NCI-H146 (cell line): ENCODE measurements around the gene SPIRE1.

ENCODE experiments used
- DNase-seq: peaks from one replicate; lab custom pipeline; 2025; lab: John Stamatoyannopoulos, UW

The SPIRE1 gene

DNA sequence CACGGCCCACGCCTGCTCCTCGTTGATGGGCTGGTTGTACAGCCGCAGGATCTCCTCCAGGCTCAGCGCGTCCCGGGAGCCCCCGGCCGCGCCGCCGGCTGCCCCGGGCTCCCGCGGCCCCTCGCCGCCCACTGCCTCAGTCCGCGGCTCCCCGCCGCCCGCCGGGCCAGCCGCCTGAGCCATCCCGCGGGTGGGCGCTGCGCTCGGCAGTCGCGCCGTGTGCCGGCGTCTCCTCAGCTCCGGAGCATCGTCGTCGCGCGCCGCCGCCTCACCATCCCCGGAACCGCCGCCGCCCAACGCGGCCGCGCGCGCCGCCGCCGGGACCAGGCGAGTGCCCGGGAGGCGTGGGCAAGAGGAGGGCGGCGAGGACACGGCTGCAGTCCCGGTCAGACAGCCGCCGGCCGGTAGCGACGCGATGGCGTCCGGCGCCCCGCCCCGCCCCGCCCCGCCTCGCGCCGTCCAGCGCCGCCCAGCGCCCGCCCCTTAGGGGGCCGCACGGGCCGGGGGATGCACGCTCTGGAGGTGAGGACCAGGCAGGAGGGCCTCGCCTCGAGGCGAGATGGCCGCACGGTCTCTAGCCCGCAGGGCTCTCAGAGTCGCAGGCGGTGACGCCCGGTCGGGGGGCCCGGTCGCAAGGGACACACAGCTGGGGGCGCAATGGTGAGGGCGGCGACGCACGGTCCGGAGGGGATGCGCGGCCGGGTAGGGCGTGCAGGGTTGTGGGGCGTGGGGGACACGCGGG is at the start of gene SPIRE1:
Gene SPIRE1, minus strand, starts transcription at position 424 of the 742 bp plus-strand sequence. Its CDS starts 241 bp downstream, at position 183.
- DNase-seq, result peak; percentile 92

DNA sequence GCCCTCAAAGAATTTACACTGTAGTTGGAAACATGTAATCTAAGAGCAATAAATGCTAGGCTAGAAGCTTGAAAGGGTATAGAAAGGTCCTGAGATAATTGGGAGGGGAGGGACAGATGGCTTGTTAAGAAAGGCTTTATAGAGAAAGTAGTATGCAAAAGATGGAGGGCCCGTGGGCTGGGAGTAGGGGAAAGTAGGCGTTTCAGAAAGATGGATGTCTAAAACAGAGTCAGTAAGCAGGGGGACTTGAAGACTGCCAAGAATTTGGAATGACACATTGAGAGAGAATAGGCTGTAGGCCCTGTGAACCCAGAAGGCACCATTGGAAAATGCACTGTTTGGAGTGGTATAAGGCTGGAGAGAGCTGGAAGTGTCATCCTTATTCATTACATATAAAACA is 45.8 kb upstream of the SPIRE1 start:
- DNase-seq, result peak; percentile 56

DNA sequence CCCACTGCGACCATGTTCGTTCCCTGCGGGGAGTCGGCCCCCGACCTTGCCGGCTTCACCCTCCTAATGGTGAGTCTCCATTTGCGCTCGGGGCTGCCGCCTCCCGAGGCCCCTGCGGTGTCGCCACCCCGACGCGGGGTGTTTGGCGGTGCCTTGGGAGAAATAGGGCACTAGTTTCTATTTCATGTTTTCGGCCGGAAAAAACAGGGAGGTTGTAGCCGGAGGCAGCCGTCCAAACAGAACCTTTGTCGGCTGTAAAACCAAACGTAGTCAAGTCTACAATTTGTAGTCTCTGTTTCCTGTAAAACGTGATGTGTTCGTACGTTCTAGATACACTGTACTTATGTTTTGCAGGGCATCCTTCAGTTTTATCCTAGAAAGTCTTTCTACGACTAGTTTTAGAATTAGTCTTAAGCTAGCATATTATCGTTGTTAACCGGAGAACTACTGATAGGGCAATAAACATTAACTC is 45.2 kb upstream of the SPIRE1 start:
- no peak for DNase-seq

DNA sequence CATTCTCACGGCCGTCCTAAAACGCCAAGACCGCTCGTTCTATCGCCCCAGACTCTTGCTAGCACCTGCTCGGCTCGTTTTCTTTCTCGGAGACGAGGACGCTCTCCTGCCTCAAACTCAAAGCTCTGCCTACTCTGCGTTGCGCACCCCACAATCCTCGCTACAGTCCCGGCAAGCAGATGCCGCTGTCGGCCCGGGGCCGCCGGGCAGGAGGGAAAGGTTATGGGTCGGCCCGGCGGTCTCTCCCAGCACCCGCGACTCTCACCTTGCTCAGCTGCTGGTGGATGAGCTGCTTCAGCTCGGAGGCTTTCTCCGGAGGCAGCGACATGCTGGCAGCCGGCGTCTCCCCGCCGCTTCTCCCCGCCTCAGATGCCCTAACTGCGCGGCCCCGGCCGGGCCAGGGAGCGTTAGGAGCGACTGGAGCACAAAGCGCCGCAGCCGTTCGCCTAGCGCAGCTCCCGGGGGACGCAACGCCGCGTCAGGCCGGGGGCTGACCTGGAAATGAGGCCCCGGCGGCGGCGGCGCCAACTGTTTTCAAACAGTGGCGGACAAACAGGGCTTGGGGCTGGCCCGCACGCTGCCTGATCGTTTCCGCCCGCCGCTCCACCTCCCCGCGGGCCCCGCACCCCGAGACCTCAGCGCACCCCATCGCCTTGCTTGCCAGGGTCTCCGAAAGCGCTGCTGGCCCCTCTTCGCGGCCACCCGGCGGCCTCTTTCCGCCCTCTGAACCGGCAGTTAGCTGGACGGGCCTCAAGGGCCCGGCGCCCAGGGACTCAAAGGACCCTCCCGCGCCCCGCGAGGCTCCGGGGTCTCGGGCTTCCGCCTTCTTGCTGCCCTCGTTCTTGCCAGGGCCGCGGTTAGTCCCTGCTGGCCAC is 44.6 kb upstream of the SPIRE1 start, which contains the start of the genes CEP76 and PSMG2:
Gene CEP76, minus strand, starts transcription at position 503 of the 875 bp plus-strand sequence. Its CDS starts 175 bp downstream, at position 328.
Gene PSMG2, plus strand, starts transcription at position 822 of the 875 bp plus-strand sequence. CDS start 66 bp downstream, outside the sequence.
- peak; percentile 96 for DNase-seq

DNA sequence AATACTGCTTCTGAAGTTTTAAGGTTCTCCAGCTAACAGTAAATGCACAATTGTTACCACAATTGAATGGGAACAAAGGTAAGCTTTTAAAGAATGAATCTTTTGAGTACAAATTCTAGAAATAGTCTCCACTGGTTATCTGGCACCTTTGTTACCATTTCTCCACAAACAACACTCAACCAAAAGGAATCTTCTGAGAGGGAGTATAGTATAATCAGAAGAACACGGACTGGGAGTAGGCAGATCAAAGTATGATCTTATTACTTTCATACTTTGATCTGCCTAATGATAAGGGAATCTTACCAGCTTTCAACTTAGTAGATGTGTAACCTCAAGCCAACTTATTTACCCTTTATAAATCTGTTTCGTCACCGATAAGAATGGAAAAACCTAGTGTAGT is 43.3 kb upstream of the SPIRE1 start:
- DNase-seq, result no peak

DNA sequence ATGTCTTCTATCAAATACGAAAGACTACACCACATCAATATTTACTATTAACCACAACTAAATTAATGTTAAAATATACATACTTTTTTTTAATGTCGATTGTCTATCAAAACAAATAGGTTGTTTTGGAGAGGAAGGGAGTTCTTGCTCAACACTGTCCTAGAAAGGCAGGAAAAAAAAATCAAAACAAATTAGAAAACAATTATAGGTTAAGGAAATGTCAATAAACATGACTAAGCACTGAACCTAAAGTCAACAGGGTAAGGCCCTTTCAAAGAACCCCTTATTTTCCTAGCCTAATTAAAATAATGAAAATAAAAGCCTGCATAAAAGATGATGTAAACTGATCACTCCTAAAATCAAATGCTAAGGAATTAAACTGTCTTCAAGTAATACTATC is 41.8 kb upstream of the SPIRE1 start:
- DNase-seq, result no peak

DNA sequence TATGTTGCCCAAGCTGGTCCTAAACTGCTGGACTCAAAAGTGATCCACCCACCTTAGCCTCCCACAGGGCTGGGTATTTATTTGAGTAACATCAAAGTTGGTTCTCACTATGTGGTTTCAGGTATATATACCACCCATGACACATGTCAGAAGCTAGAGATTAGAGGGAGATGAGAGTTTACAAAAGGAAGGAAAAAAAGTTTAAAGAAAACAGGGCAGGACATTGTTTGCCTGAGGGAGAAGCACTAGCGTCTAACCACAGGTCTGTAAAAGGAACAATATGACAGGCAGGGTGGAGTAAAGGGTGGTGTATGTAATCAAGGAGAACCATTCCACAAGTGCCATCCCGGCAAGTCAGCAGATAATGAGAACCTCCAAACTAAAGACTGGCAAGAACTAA is 36.1 kb upstream of the SPIRE1 start:
- DNase-seq, result no peak

DNA sequence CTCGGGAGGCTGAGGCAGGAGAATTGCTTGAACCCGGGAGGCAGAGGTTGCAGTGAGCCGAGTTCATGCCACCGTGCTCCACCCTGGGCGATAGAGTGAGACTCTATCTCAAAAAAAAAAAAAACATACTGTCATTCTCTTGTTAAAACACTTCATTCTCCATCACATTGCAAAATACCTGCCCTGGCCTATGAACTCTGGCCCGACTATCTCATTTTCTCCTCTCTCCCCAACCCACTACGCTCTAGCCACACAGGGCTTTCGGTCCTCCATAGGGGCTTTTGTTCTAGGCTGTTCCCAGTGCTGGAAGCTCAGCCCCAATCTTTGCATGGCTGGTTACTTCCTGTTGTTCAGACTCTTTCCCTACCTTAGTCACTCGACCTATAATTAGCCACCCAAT is 34.3 kb upstream of the SPIRE1 start:
- DNase-seq, result no peak

DNA sequence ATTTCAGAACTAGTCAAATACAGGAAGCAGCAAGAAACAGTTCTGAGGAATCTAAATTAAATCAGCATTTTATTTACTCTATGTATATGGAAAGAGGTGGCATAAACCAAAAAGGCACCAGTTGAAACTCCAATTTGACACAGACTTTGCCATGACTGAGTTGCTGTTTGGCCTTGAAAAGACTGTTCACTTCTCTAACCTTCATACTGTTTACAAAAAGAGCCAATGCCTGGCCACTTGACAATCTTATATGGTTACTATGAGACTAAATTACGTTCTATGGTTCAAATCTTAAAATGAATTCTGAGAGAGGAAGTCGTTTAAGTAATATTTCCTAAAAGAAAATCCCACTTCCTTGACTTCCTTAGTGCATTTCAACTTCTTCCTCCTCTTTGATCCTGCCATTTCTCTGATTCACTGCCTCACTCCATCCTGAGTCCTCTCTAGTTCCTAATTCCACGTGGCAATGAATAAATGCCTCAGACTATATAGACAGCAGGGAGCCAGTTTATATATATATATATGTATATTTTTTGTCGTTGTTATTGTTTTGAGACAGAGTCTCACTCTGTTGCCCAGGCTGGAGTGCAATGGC is 31.4 kb upstream of the SPIRE1 start:
- no peak for DNase-seq

DNA sequence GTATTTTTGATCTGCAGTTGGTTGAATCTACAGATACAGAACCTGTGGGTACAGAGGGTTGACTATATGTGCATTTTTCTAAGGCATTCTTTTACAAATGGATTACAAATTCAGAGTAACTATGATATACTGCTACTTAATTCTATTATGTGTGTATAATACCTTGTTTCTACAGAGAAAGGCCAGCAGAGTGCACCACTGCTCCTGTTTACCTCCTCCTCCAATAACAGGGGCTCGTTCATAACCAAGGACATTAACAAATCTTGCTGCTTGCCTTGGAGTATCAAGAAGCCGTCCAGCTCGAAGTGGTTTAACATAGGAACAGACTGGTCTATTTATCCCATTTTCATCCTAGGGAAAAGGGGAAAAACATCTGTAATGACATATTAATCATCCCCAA is 28.2 kb upstream of the SPIRE1 start:
- DNase-seq, result no peak

DNA sequence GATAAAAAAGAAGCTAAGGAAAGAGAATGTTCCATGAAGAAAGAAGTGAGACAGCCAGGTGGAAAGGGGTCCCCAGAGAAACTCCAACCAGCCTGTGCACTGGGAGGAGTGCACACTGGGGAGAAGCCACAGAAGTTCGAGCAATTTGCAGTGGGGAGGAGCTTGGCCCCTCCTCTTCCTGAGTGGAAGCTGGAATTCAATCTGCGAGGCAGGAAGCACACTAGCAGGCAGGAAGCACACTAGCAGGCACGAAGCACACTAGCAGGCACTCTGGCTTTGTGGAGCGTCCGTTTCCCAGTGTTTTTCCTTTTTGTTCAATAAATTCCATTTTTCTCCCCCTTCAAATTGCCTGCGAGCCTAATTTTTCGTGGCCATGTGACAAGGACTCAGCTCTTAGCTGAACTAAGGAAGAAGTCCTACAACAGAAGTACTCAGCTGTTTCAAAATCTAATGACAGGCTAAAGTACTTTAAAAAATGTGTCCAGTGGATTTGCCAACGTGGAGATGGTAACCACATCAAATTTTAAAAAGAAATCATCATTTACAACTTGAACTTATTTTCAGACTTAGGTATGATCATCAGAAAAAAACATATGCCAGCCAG is 21.4 kb upstream of the SPIRE1 start:
- DNase-seq, result no peak

DNA sequence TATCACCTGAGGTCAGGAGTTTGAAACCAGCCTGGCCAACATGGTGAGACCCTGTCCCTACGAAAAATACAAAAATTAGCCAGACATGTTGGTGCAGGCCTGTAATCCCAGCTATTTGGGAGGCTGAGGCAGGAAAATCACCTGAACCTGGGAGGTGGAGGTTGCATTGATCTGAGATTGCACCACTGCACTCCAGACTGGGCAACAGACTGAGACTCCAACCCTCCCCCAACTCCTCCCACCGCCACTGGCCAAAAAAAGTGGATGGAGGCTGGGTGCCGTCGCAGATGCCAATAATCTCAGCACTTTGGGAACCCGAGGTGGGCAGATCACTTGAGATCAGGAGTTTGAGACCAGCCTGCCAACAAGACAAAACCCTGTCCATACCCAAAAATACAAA is 10.1 kb upstream of the SPIRE1 start:
- no peak for DNase-seq

DNA sequence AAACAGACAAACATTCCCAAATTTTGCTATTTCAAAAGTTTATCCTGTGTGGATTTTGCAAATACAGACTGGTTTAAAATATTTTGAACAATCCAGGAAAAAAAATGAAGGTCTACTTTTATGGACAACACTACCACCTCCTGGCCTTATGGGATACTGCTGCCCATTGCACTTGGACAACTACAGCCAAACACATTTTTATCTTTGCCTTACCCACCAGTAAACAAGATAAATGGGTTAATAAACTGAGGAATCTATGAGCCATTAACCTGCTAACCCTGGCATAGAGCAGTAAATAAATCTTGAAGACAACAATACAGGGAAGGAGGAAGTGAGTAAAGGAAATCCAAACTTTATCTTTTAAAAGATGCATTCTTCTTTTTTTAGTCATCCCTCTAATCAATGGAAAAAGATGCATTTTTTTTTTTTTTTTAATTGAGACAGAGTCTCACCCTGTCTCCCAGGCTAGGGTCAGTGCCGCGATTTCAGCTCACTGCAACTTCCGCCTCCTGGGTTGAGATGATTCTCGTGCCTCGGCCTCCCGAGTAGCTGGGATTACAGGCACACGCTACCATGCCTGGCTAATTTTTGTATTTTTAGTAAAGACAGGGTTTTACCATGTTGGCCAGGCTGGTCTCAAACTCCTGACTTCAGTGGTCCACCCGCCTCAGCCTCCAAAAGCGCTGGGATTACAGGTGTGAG is 2.1 kb upstream of the SPIRE1 start:
- peak; percentile 71 for DNase-seq

DNA sequence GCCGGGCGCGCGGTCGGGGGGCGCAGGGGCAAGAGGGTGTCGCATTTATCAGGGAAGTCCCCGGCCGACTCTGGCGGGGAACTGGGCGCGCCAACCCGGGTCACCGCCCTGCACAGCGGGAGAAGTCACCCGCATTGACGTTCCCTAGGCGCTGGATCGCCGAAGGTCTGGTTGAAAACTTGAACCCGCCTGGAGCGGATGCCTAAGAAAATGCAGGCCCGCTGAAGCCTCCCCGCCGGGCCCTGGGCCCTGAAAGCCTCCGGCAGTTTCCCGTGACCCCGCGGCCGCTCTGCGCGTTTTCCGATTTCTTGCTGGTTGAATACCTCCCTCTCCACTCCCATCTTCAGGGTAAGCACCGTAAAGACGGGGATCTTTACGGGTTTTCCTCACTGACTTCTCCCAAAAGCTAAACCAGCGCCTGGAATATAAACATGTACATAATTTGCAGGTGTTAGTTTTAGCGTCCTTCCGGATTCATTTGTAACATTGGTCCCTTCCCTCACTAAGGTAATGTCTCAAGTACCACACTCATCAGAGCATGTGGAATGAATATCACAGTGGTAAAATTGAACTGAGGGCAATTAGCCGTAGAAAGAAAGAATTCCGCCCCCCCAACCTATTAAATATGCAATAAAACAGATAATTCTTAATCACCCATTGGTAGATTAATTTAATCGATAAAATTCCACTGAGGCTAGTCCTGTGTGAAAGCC is 675 bp upstream of the SPIRE1 start:
- DNase-seq, result peak; percentile 79

DNA sequence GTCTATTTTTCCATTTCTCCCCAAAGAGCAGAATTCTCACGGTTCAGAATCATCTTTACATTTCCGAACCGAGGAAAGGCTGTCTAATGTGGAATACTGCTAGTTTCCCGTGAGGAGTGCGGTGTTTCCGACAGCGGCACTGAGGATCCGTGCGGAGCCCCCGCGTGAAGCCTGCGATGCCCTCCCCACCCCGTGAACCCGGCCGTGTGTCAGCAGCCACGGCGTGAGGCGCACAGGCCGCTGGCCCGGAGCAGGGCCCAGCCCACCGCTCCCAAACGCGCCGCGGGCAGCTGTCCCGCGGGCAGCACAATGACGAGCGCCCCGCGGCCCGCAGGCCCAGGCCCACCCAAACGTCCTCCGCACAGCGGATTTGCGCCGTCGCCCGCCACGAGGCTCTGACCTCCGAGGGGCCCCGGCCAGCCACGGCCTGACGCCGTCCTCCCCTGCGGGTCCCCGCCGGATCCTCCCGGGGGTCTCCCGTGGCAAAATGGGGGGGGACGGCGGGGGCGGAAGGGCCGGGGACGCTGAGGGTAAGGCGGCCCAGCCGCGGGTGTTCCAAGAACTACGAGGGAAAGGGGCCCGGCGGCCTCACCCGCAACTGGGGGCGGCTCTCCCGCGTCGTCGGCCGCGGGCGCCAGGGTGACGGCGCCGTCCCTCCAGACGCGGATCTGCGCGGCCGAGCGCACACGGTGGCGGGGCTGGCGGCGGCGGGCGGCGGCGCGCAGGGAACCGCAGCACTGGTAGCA is 796 bp downstream of the SPIRE1 start:
- peak; percentile 54 for DNase-seq

DNA sequence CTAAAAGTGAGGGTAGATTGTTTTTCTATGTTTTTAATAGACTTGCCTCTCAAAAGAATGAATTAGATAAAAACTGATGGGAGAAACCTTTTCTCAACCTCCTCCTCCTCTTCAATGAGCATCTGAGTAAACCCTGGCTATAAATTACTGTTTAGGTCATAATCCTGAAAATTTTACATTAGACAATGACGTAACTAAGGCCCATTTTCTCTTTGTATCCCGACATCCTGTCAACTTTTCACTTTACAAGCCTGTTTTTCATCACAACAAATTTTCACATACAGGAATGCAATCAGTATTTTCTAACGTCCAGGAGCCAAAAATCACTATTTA is 1.3 kb downstream of the SPIRE1 start:
- DNase-seq, result peak; percentile 32

DNA sequence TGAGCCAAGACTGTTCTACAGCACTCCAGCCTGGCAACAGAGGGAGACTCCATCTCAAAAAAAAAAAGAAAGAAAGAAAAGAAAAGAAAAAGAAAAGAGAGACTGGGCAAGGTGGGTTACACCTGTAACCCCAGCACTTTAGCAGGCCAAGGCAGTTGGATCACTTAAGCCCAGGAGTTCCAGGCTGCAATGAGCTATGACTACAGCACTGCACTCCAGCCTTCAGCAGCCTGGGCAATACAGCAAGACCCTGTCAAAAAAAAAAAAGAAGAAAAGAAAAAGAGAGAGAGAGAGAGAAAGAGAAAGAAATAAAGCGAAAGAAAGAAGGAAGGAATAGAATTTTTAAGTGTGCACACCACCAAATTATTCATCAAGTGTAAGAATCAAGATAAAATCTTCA is 2.9 kb downstream of the SPIRE1 start:
- no peak for DNase-seq

DNA sequence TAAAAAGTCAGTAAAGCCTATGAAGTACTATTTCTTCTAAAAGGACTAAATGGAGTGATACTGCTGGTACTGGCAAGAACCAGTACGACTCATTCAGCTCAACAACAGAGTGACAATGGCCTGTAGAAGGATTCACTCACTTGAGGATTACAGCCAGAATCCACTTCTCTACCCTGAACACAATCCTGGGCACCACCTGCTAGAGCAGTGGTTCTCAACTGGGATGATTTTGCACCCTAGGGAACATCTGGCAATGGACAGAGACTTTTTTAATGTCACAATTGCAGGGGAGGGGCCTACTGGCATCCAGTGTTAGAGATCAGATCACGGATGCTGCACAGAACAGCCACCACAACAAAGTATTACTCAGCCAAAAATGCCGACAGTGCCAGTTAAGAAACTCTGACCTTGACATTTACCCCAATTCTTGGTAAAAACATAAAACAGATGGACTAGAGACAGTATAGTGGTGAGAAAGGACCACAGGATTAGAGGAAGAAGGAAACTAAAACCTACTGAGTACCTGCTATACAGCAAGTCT is 5.0 kb downstream of the SPIRE1 start:
- no peak for DNase-seq

DNA sequence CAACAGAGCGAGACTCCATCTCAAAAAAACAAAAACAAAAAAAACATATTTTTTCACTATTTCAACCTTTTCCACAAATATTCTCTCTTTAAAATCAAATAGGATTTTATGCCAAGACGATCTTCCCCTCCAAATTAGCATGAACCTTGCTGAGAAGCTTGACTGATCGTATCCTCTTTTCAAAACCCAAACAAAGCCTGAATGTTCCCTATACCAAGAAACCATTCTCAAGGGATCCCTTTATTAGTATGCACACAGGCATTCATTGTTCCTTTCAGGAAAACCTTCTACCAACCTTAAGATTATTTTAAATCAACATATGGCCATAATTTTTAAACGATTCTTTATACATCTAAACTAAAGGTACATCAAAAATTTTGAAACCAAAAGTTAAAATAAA is 6.3 kb downstream of the SPIRE1 start:
- no peak for DNase-seq

DNA sequence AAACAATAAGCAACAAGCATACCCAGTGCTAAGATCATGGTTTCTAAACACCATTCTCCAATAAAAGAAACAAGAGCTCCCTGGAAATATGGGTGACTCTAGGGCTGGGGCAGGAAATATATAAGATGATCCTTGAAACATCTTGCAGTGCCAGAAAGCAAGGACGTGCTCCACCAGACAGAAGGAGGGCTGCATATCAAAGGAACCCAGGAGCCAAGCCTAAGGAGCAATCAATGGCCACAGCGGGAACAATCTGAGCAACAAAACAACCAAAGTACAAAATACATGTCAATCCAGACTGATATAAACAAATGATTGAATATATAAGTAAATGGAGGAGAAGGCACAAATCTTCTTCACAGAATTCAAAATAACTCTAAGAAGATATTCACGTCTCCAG is 10.1 kb downstream of the SPIRE1 start:
- no peak for DNase-seq
